Measurements from ENCODE around the gene MRPS10.
"Not testable (repeated sequence)": the region's sequence is repeated elsewhere in the genome, so short reads cannot be mapped to it uniquely, and the experiment has no call there.

MRPS10 gene

DNA sequence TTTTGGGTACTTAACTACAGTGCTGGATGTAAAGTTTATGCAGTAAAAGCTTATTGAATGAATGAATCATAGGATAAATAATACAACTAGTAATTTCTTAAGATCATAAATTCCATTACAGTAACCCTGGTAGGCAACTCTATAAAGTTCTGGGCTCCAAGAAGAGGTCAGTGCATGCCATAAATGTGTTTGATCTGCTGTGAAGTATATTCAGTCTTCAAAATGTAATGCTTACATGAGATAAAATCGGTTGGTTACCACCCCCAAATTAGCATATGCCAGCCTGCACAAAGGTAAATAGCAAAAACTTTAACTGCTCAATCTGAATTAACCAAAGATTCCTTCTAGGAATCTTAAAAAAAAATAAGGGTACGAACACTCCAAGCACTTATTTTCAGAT is 10.1 kb downstream of the MRPS10 start:
- not testable (repeated sequence) for ATAC-seq, DNase-seq

DNA sequence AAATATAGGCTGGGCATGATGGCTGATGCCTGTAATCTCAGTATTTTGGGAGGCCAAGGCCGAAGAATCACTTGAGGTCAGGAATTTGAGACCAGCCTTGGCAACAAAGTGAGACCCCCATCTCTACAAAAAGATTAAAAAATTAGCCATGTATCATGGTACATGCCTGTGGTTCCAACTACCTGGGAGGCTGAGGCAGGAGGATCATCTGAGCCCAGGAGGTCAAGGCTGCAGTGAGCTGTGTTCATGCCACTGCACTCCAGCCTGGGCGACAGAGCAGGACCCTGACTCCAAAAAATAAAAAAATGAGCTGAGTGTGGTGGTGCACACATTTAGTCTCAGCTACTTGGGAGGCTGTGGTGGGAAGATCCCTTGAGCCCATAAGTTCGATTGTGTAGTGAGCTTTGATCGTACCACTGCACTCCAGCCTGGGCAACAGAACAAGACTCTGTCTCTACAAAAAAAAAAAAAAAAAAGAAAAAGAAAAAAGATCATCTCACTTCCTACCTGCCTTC is 12.8 kb downstream of the MRPS10 start:
- no peak for DNase-seq
- no peak for ATAC-seq

DNA sequence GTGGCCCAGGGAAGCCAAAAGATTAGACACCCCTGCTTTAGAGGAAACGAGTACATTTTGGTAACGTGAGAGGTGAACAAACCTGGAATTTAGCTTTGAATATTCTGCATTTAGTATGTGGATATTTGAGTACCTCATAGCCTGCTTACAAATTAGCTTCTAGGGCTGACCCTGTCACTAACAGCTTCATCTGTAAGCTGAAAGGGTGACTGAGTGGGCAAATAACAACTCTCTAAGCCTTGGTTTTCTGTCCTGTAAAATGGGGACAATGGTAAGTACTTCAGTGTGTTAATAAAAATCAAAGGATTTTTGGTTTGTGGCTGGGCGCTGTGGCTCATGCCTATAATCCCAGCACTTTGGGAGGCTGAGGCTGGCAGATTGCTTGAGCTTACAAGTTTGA is 14.5 kb downstream of the MRPS10 start:
- DNase-seq = no peak
- ATAC-seq = no peak

- DNase-seq, ATAC-seq: not testable (repeated sequence)
These were observed 15.3 kb downstream of the MRPS10 start for GRCh38 chr6:42202131-42202915.

GRCh38 chr6:42201382-42201781 is 16.3 kb downstream of the MRPS10 start:
- no peak for DNase-seq
- no peak for ATAC-seq

DNA sequence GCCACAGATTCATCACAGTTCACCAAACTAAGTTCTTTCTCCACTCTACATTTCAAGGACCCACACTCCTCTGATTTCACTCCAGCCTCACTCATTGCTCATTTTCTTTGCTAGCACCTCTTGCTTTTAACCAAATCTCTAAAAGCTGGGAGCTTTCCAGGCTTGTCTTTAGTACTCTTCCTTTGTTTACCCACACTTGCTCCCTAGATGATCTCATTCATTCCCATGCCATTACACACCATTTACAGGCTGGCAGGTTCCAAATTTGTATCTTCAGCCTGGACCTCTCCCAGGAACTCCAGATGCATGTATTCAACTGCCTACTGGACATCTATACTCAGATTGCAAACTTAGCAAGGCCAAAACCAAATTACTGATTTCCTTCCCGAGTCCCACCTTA is 17.6 kb downstream of the MRPS10 start:
- ATAC-seq = no peak
- DNase-seq = no peak

DNA sequence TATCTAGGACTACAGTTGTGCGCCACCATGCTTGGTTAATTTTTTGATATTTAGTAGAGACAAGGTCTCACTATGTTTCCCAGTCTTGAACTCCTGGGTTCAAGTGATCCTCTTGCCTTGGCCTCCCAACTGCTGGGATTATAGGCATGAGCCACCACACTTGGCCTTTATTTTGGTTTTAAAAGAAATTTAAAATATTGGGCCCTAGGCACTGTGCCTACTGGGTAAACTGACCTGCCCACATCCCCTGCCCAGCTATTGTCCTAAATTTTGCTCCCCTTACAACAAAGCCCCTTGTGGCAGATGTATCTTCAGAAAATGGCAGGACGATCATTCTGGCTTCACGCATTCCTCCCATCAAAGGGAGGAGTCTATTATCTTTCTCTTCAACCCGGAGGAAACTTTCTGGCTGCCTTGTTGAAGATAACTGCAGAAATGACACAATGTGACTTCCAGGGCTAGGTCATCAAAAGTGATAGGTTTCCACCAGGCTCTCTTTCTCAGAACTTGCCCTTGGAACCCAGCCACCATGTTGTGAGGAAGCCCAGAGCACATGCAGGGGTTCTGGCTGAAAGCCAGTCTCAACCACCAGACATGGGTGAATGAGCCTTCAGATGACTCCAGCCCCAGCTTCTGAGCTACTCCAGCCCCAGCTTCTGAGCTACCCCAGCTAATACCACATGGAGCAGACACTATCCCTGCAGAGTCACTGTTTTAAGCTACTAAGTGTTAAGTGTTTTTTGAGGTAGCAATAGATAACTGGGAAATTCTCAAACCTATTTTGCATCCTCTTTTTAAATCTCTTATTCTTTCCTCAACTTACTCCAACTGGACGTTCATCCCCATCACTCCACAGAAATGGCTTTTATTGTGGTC is 18.3 kb downstream of the MRPS10 start:
- ATAC-seq (no peak), DNase-seq (no peak)

DNA sequence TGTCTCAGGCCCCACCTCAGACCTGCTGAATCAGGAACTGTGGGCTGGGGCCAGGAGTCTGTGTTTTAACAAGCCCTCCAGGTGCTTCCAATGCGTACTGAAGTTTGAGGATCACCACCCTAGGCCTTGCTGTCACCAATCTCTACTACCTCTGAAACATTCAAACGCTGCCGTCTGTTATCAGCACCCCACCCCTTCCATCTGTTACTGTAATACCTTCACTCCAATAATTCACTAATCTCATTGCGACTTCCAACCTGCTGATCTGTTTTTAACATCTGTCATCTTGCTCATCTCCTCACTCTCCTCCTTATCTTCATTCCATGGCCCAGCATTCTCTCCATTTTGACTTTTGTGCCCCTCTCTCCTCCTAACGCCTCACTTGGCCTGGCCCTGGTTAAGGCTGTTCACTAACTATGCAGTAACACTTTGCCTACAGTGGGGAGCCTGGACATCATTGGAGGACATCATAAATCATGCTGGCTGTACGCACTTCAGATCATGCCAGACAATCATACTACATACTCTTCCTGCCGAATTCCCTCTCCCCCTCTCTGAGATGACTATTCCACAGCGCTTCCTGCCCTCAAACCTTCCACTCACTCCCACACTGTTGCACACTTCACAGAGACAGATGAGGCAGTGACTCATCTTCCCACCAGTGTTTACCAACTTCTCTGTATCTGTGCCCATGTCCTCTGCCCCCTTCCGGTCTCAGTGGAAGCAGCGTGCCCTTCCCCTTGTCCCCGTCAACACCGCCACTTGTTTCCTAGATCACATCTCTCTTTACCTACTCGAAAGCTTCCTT is 19.9 kb downstream of the MRPS10 start:
- ATAC-seq = peak; percentile 69
- no peak for DNase-seq

- no peak for ATAC-seq
These were observed 22.2 kb downstream of the MRPS10 start for GRCh38 chr6:42195415-42195814.

DNA sequence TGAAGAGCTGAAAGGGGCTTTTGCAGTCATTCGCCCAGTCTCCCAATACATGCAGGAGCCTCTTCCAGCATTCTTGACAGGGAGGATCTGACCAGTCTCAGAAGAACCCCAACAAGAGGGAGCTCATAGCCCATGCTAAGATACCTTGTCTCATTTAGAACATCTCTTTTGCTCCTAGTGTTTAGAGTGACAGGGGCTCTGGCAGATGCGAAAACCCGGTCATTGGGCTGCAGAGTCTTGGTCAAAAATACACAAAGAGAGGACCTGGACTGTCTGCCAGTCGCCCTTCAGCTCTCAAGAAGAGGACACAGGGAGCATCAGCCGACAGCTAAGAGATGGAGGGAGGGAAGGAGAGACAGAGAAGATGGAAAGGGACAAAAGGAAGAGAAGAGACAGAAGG is 23.6 kb downstream of the MRPS10 start:
- DNase-seq = no peak

More at GRCh38 chr6:42195415-42195814, 22.2 kb downstream of the MRPS10 start:
- DNase-seq = no peak

DNA sequence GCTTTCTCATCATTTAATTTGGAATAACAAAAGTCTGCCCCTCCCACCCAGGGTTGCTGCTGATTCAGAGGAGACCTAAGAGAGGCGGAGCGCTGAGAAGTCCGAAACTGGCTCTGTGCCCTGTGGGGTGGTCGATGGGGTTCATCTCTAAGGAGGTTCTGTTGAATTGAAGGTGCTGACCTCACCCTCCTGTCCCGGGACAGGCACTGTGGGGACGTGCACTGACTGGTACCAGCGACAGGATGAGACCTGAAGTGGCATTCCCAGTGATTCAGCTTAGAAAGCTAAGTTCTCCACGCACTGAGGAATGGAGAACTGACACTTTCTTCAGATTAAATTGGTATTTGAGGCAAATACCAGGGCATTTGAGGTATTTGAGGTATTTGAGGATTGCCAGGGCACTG is 24.2 kb downstream of the MRPS10 start:
- ATAC-seq = no peak

More for the DNA sequence above, 23.6 kb downstream of the MRPS10 start:
- no peak for ATAC-seq

DNA sequence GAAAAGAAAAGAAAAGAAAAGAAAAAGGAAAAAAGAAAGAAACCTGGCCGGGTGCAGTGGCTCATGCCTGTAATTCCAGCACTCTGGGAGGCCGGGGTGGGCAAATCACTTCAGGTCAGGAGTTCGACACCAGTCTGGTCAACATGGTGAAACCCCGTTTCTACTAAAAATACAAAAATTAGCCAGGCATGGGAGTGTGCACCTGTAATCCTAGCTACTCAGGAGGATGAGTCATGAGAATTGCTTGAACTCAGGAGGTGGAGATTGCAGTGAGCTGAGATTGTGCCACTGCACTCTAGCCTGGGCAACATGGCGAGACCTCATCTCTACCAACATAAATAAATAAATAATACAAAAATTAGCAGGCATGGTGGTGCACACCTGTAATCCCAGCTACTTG is 25.3 kb downstream of the MRPS10 start:
- DNase-seq, ATAC-seq: not testable (repeated sequence)

More for the DNA sequence above, 24.2 kb downstream of the MRPS10 start:
- DNase-seq = no peak

- DNase-seq (no peak), ATAC-seq (no peak)
These were observed 27.0 kb downstream of the MRPS10 start for GRCh38 chr6:42190554-42191183.

DNA sequence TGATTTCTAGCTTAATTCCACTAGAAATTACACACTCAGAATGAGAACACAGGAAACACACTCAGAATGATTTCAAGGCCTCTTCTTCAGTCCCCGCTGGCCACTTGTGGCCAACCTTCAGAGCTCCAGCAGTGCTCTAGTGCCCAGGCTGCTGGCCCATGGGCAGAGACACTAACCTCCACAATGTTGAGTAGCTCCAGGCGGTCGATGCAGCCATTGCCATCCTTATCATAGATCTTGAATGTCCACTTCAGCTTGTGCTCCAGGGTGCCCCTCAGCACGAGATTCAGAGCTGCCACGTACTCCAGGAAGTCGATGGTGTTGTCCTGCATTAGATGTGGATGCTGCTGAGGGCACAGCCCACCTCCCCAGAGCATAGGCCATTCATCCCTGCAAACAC is 29.3 kb downstream of the MRPS10 start:
- DNase-seq (no peak), ATAC-seq (no peak)

GRCh38 chr6:42185597-42185996 is 32.1 kb downstream of the MRPS10 start:
- no peak for DNase-seq
- no peak for ATAC-seq

GRCh38 chr6:42184475-42184874 is 33.2 kb downstream of the MRPS10 start:
- ATAC-seq (no peak), DNase-seq (no peak)

DNA sequence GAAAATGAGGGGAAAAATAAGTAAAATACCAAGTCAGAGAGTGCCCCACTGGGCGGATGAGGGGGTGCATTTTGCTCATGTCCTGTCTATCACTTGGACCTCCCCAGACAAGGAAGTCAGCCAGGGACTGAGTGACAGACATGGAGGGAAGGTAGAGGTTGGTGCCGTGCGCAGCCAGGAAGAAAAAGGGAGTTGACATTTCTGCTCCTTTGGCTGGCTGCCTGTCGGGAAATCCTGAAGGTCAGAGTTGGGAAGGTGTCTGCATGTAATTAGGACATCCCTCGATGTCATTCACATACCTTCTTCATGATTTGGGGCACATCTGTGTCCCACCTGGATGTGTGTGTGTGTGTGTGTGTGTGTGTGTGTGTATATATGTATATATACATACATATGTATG is 35.6 kb downstream of the MRPS10 start:
- ATAC-seq = no peak
- DNase-seq = no peak

GRCh38 chr6:42179945-42180313 is 37.7 kb downstream of the MRPS10 start:
- ATAC-seq (peak; percentile 87), DNase-seq (peak; percentile 37)

GRCh38 chr6:42179261-42179944 is 38.3 kb downstream of the MRPS10 start:
- DNase-seq (no peak), ATAC-seq (no peak)

- no peak for ATAC-seq
These were observed 39.9 kb downstream of the MRPS10 start for GRCh38 chr6:42177514-42178364.

More at GRCh38 chr6:42177514-42178364, 39.9 kb downstream of the MRPS10 start:
- peak; percentile 43 for DNase-seq

All from stimulated activated naive CD8-positive, alpha-beta T cell treated with anti-CD3 and anti-CD28 coated beads, Interleukin-15, Interleukin-2, amounts not matched to agents 100 U/mL and 50 U/mL, for 24 hours (primary cell).